Fibroblast of the conjunctiva (primary cell): ENCODE measurements around the gene NUDT17.

Experiments
- DNase-seq: peaks from one replicate; pipeline ENCODE4 v3.0.0-alpha.2; 2010; ENCODE audit warnings: low read depth

Gene NUDT17

GRCh38 chr1:145849356-145850160 lies 4.1 kb downstream of the NUDT17 start:
- DNase-seq, result peak; percentile 9

GRCh38 chr1:145855426-145855948 lies 10.1 kb downstream of the NUDT17 start:
- no peak for DNase-seq

GRCh38 chr1:145857170-145857569 lies 11.7 kb downstream of the NUDT17 start:
- no peak for DNase-seq

- no peak for DNase-seq
These were observed 12.9 kb downstream of the NUDT17 start for GRCh38 chr1:145858238-145858900.

- peak; percentile 90 for DNase-seq
These were observed 13.6 kb downstream of the NUDT17 start, which contains the start of gene PIAS3 for GRCh38 chr1:145858901-145859490. PIAS3 (minus strand) TSS chr1:145859081; CDS start chr1:145858990, 91 bp downstream.

GRCh38 chr1:145859491-145860023 lies 14.1 kb downstream of the NUDT17 start:
- peak; percentile 80 for DNase-seq

- no peak for DNase-seq
These were observed 18.0 kb downstream of the NUDT17 start for GRCh38 chr1:145863282-145864018.

- DNase-seq, result no peak
These were observed 22.8 kb downstream of the NUDT17 start for GRCh38 chr1:145868232-145868631.

GRCh38 chr1:145871994-145872924 lies 26.8 kb downstream of the NUDT17 start:
- no peak for DNase-seq

GRCh38 chr1:145874646-145875045 lies 29.2 kb downstream of the NUDT17 start:
- DNase-seq, result no peak

GRCh38 chr1:145877923-145878486 lies 32.6 kb downstream of the NUDT17 start:
- DNase-seq, result no peak

- DNase-seq, result no peak
These were observed 33.3 kb downstream of the NUDT17 start for GRCh38 chr1:145878724-145879123.

- DNase-seq, result no peak
These were observed 34.3 kb downstream of the NUDT17 start for GRCh38 chr1:145879775-145880174.

GRCh38 chr1:145884675-145885074 lies 39.2 kb downstream of the NUDT17 start:
- DNase-seq, result peak; percentile 26

- DNase-seq, result no peak
These were observed 40.4 kb downstream of the NUDT17 start, which contains the start of gene ANKRD35 for GRCh38 chr1:145885738-145886287. ANKRD35 (minus strand) TSS chr1:145885866; CDS start chr1:145885758, 108 bp downstream.

GRCh38 chr1:145886390-145886789 lies 41.0 kb downstream of the NUDT17 start:
- no peak for DNase-seq

GRCh38 chr1:145886816-145887215 lies 41.4 kb downstream of the NUDT17 start:
- no peak for DNase-seq

GRCh38 chr1:145887631-145888030 lies 42.2 kb downstream of the NUDT17 start:
- no peak for DNase-seq

- DNase-seq, result no peak
These were observed 44.3 kb downstream of the NUDT17 start for GRCh38 chr1:145889722-145890121.

GRCh38 chr1:145891143-145891542 lies 45.7 kb downstream of the NUDT17 start:
- DNase-seq, result no peak
